Loucy (cell line): ENCODE results near the gene SCMH1.

Experiments used
- EZH2phosphoT487 ChIP-seq: fragments of 200-600 bp; IDR thresholded peaks from 2 replicates; pipeline ENCODE4 v1.6.1; 2018; ENCODE audit warnings: antibody characterized with exemption, mild to moderate bottlenecking, moderate library complexity, borderline replicate concordance
- TF ChIP-seq, protein P1 (sequence below): fragments of 200-600 bp; sonication (generic); conservative IDR thresholded peaks from 2 replicates; pipeline ENCODE4 v1.5.1; 2014; ENCODE audit warnings: mild to moderate bottlenecking, antibody characterized with exemption, low read length

GRCh38 chr1:41010345-41010744, 231.8 kb downstream of the SCMH1 start:
- TF ChIP-seq, protein P1, sequence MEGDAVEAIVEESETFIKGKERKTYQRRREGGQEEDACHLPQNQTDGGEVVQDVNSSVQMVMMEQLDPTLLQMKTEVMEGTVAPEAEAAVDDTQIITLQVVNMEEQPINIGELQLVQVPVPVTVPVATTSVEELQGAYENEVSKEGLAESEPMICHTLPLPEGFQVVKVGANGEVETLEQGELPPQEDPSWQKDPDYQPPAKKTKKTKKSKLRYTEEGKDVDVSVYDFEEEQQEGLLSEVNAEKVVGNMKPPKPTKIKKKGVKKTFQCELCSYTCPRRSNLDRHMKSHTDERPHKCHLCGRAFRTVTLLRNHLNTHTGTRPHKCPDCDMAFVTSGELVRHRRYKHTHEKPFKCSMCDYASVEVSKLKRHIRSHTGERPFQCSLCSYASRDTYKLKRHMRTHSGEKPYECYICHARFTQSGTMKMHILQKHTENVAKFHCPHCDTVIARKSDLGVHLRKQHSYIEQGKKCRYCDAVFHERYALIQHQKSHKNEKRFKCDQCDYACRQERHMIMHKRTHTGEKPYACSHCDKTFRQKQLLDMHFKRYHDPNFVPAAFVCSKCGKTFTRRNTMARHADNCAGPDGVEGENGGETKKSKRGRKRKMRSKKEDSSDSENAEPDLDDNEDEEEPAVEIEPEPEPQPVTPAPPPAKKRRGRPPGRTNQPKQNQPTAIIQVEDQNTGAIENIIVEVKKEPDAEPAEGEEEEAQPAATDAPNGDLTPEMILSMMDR: no peak
- no peak for TF ChIP-seq EZH2phosphoT487
